ENCODE data around the gene COA7.

DNA sequence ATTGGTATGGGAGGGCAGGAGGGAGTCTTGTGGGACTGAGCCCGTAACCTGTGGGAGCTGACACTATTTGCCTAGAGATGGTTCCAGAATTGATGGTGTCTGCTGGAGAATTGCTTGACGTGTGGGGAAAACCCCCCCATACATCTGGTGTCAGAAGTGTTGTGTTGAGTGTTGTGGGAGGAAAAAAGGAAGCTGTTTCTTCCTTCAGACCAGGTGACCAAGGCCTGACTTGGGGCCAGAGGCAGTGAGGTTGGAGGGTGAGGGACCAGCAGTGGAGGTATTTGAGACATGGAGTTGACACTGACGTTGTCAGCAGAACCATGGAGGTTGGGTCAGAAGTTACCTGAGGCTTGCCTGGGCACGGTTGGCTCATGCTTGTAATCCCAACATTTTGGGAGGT is 56.8 kb downstream of the COA7 start:
- no peak for TF ChIP-seq POLR2A (IDR thresholded peaks at IDR 0.05)
- TF ChIP-seq, protein P1, sequence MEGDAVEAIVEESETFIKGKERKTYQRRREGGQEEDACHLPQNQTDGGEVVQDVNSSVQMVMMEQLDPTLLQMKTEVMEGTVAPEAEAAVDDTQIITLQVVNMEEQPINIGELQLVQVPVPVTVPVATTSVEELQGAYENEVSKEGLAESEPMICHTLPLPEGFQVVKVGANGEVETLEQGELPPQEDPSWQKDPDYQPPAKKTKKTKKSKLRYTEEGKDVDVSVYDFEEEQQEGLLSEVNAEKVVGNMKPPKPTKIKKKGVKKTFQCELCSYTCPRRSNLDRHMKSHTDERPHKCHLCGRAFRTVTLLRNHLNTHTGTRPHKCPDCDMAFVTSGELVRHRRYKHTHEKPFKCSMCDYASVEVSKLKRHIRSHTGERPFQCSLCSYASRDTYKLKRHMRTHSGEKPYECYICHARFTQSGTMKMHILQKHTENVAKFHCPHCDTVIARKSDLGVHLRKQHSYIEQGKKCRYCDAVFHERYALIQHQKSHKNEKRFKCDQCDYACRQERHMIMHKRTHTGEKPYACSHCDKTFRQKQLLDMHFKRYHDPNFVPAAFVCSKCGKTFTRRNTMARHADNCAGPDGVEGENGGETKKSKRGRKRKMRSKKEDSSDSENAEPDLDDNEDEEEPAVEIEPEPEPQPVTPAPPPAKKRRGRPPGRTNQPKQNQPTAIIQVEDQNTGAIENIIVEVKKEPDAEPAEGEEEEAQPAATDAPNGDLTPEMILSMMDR (IDR thresholded peaks at IDR 0.05) = no peak

All from heart left ventricle (tissue), 13 donors.